Naive thymus-derived CD8-positive, alpha-beta T cell (primary cell): ENCODE data around the gene TMEM187. TPM values are rescaled to one million over a fixed set of nuclear protein-coding genes. Genes with fewer than 3 reads are reported as not detected.

Experiments
- ATAC-seq, 2 donors: fragments of 150-1000 bp; cut with Tn5 transposase in 1 of 2; sonication (Bioruptor Pico), chemical (Tn5 transposase) in 1 of 2; 1 replicate in 1 of 2; 2 replicates in 1 of 2; pipeline ENCODE4 v1.10.0; 2021; ENCODE audit warnings: mild to moderate bottlenecking in 2 of 2, moderate library complexity in 2 of 2
- POLR2A ChIA-PET: fragments of 350-600 bp; sonication (Branson Sonifier 250); formaldehyde crosslinking; loops from one replicate; lab custom pipeline; 2021; ENCODE audit warnings: antibody characterized with exemption; lab: Charles Lee
- DNase-seq, 10 donors: peaks; one replicate each; pipeline versions ENCODE4 v3.0.0 to v3.0.0-alpha.2; 2020 to 2022
- H3K27ac Mint-ChIP-seq, 10 donors: one replicate each; pipeline ENCODE4 v1.8.0; 2020 to 2022; ENCODE audit warnings: mild to moderate bottlenecking in 10 of 10, mixed read lengths in 10 of 10, moderate library complexity in 4 of 10, inconsistent platforms in 1 of 10
- H3K27me3 Mint-ChIP-seq, 5 donors: one replicate each; pipeline ENCODE4 v1.8.0; 2021 to 2022; ENCODE audit warnings: mixed read lengths in 5 of 5
- H3K36me3 Mint-ChIP-seq, 3 donors: one replicate each; pipeline ENCODE4 v1.8.0; 2020 to 2022; ENCODE audit warnings: mixed read lengths in 3 of 3, mild to moderate bottlenecking in 2 of 3, inconsistent platforms in 1 of 3
- H3K4me1 Mint-ChIP-seq, 4 donors: one replicate each; pipeline ENCODE4 v1.8.0; 2021 to 2022; ENCODE audit warnings: mixed read lengths in 4 of 4
- H3K4me3 Mint-ChIP-seq, 10 donors: one replicate each; pipeline ENCODE4 v1.8.0; 2020 to 2022; ENCODE audit warnings: mild to moderate bottlenecking in 10 of 10, mixed read lengths in 10 of 10, moderate library complexity in 6 of 10, inconsistent platforms in 1 of 10
- H3K9me3 Mint-ChIP-seq, 9 donors: one replicate each; pipeline ENCODE4 v1.8.0; 2020 to 2022; ENCODE audit warnings: mixed read lengths in 9 of 9, mild to moderate bottlenecking in 3 of 9, inconsistent platforms in 1 of 9, moderate library complexity in 1 of 9
- polyA plus RNA-seq, 3 donors: library from polyadenylated mRNA; unstranded; fragments of 300-500 nt; fragmentation: Illumina TruSeq; gene quantifications; one replicate each; pipeline ENCODE4 v1.2.3, GENCODE V29; 2021
- total RNA-seq, 8 experiments: library from RNA in 2 of 8; stranded (reverse) in 2 of 8; gene quantifications; one replicate each; pipeline ENCODE4 v1.2.3 and lab custom pipeline; 2021 to 2026

TMEM187 gene
- total and polyA plus RNA-seq, 5 experiments from 2014 or later, result 3.1 to 13.6 (median 9.3) TPM

GRCh38 chrX:154019633-154020528 lies 47.3 kb downstream of the TMEM187 start, which contains the start of gene IRAK1:
Gene IRAK1, minus strand, starts transcription at chrX:154019902. Its CDS starts 90 bp downstream, at chrX:154019812.
- Mint-ChIP-seq H3K36me3 (peaks cover 0 to 11% (median 0%) of the 10 kb centered on the region in 3 donors), H3K4me3 (peak within 1 kb of the TSS; percentile 79 to 91 (median 86)), H3K27ac (peak within 1 kb of the TSS; percentile 87 to 95 (median 94)), H3K27me3 (no peaks in the 10 kb centered on the region), H3K4me1 (peaks cover 10 to 35% (median 22%) of the 10 kb centered on the region in 4 donors), H3K9me3 (no peaks in the 10 kb centered on the region)
- DNase-seq, result peak in 8 of 10 donors; percentile 15 to 53 (median 47)
- peak; percentile 77 to 80 for ATAC-seq
- POLR2A ChIA-PET, result interaction anchor here (0.8 to 3.5 kb wide), 14 partner anchors 10 to 307 kb away, joined by 3 to 34 read pairs (median 4); partner anchors contain the start of genes HCFC1, MECP2 and TMEM187

- ATAC-seq (no peak), DNase-seq (no peak)
- H3K27me3 Mint-ChIP-seq, result no peaks in the 10 kb centered on the region
- peak overlapping the region; percentile 74 to 90 (median 86) for H3K4me3 Mint-ChIP-seq
- H3K27ac Mint-ChIP-seq, result peak overlapping the region; percentile 79 to 95 (median 94)
- peaks cover 10 to 29% (median 16%) of the 10 kb centered on the region in 4 donors for H3K4me1 Mint-ChIP-seq
- peaks cover 0 to 10% (median 0%) of the 10 kb centered on the region in 3 donors for H3K36me3 Mint-ChIP-seq
- H3K9me3 Mint-ChIP-seq, result no peaks in the 10 kb centered on the region
- POLR2A ChIA-PET, result interaction anchor here (0.8 to 3.5 kb wide), 14 partner anchors 9 to 94 kb away, joined by 3 to 34 read pairs (median 4); partner anchors contain the start of genes HCFC1, MECP2 and TMEM187
Measured at GRCh38 chrX:154020536-154021115, 48.1 kb downstream of the TMEM187 start.

GRCh38 chrX:154021131-154021611 lies 48.6 kb downstream of the TMEM187 start:
- POLR2A ChIA-PET, result interaction anchor here (1.4 to 1.8 kb wide), 4 partner anchors 8 to 76 kb away, joined by 3 to 7 read pairs (median 4); partner anchors contain the start of gene MECP2
- ATAC-seq, result no peak
- peak overlapping the region in 2 of 10 donors; percentile 85 to 90 for H3K4me3 Mint-ChIP-seq

GRCh38 chrX:154022108-154022507 lies 49.6 kb downstream of the TMEM187 start:
- no peak for DNase-seq
- Mint-ChIP-seq H3K4me3 (no peak overlapping the region), H3K9me3 (no peaks in the 10 kb centered on the region), H3K27me3 (no peaks in the 10 kb centered on the region), H3K36me3 (peaks cover 0 to 9% (median 0%) of the 10 kb centered on the region in 3 donors), H3K27ac (peak overlapping the region in 4 of 10 donors; percentile 18 to 61 (median 48)), H3K4me1 (peaks cover 7 to 24% (median 12%) of the 10 kb centered on the region in 4 donors)
- no peak for ATAC-seq
- POLR2A ChIA-PET, result interaction anchor here (1.4 to 1.5 kb wide), 2 partner anchors 41 to 73 kb away, joined by 3 read pairs; no protein-coding TSS in a partner anchor

More at GRCh38 chrX:154021131-154021611, 48.6 kb downstream of the TMEM187 start:
- peak overlapping the region in 5 of 10 donors; percentile 9 to 95 (median 93) for H3K27ac Mint-ChIP-seq
- peaks cover 0 to 5% (median 0%) of the 10 kb centered on the region in 3 donors for H3K36me3 Mint-ChIP-seq
- H3K27me3 Mint-ChIP-seq, result no peaks in the 10 kb centered on the region
- no peak for DNase-seq
- H3K4me1 Mint-ChIP-seq, result peaks cover 7 to 25% (median 12%) of the 10 kb centered on the region in 4 donors
- no peaks in the 10 kb centered on the region for H3K9me3 Mint-ChIP-seq

- H3K9me3 Mint-ChIP-seq, result no peaks in the 10 kb centered on the region
- POLR2A ChIA-PET, result no interaction called here
- peak overlapping the region in 6 of 10 donors; percentile 15 to 73 (median 48) for H3K27ac Mint-ChIP-seq
- peaks cover 0 to 11% (median 1%) of the 10 kb centered on the region in 3 donors for H3K36me3 Mint-ChIP-seq
- H3K4me3 Mint-ChIP-seq, result no peak overlapping the region
- DNase-seq (no peak), ATAC-seq (no peak)
- peaks cover 7 to 24% (median 16%) of the 10 kb centered on the region in 4 donors for H3K4me1 Mint-ChIP-seq
- no peaks in the 10 kb centered on the region for H3K27me3 Mint-ChIP-seq
Measured at GRCh38 chrX:154023276-154024000, 50.9 kb downstream of the TMEM187 start.

- peaks cover 7 to 25% (median 15%) of the 10 kb centered on the region in 4 donors for H3K4me1 Mint-ChIP-seq
- ATAC-seq, result no peak
- POLR2A ChIA-PET, result no interaction called here
- no peak for DNase-seq
- H3K27ac Mint-ChIP-seq, result no peak overlapping the region
- no peak overlapping the region for H3K4me3 Mint-ChIP-seq
- H3K27me3 Mint-ChIP-seq, result no peaks in the 10 kb centered on the region
- no peaks in the 10 kb centered on the region for H3K9me3 Mint-ChIP-seq
- H3K36me3 Mint-ChIP-seq, result peaks cover 0 to 16% (median 1%) of the 10 kb centered on the region in 3 donors
Measured at GRCh38 chrX:154024271-154024670, 51.7 kb downstream of the TMEM187 start.

GRCh38 chrX:154025230-154025629 lies 52.7 kb downstream of the TMEM187 start:
- no peak for DNase-seq
- no peak overlapping the region for H3K27ac Mint-ChIP-seq
- H3K27me3 Mint-ChIP-seq, result no peaks in the 10 kb centered on the region
- H3K4me1 Mint-ChIP-seq, result peaks cover 7 to 24% (median 14%) of the 10 kb centered on the region in 4 donors
- POLR2A ChIA-PET, result no interaction called here
- H3K4me3 Mint-ChIP-seq, result no peak overlapping the region
- no peak for ATAC-seq
- H3K36me3 Mint-ChIP-seq, result peaks cover 0 to 20% (median 1%) of the 10 kb centered on the region in 3 donors
- no peaks in the 10 kb centered on the region for H3K9me3 Mint-ChIP-seq

GRCh38 chrX:154026136-154027021 lies 53.8 kb downstream of the TMEM187 start:
- Mint-ChIP-seq H3K9me3 (no peaks in the 10 kb centered on the region), H3K27ac (peak overlapping the region in 2 of 10 donors; percentile 8 to 70), H3K4me1 (peaks cover 5 to 13% (median 9%) of the 10 kb centered on the region in 4 donors), H3K4me3 (no peak overlapping the region), H3K36me3 (peaks cover 0 to 28% (median 1%) of the 10 kb centered on the region in 3 donors), H3K27me3 (no peaks in the 10 kb centered on the region)
- POLR2A ChIA-PET, result no interaction called here
- ATAC-seq (no peak), DNase-seq (no peak)

GRCh38 chrX:154027022-154027402 lies 54.5 kb downstream of the TMEM187 start:
- POLR2A ChIA-PET, result no interaction called here
- Mint-ChIP-seq H3K9me3 (no peaks in the 10 kb centered on the region), H3K27me3 (no peaks in the 10 kb centered on the region), H3K36me3 (peaks cover 0 to 34% (median 1%) of the 10 kb centered on the region in 3 donors), H3K4me1 (peaks cover 5 to 15% (median 9%) of the 10 kb centered on the region in 4 donors), H3K27ac (no peak overlapping the region), H3K4me3 (no peak overlapping the region)
- no peak for ATAC-seq
- DNase-seq, result no peak

GRCh38 chrX:154027986-154028385 lies 55.4 kb downstream of the TMEM187 start:
- Mint-ChIP-seq H3K36me3 (peaks cover 0 to 40% (median 1%) of the 10 kb centered on the region in 3 donors), H3K27ac (peak overlapping the region in 5 of 10 donors; percentile 23 to 89 (median 59)), H3K27me3 (no peaks in the 10 kb centered on the region), H3K4me3 (no peak overlapping the region), H3K4me1 (peaks cover 5 to 14% (median 9%) of the 10 kb centered on the region in 4 donors), H3K9me3 (no peaks in the 10 kb centered on the region)
- DNase-seq, result no peak
- ATAC-seq, result no peak
- POLR2A ChIA-PET, result no interaction called here
